SK-N-SH (cell line): Measurements from ENCODE around the gene CD81. TPM values are rescaled to one million over a fixed set of nuclear protein-coding genes. Genes with fewer than 3 reads are reported as not detected.

Experiments used
- CTCF ChIA-PET: fragments of 300-600, 350-600 bp; formaldehyde crosslinking; extraction: SDS; loops from one replicate; lab custom pipeline; 2021; lab: Yijun Ruan, JAX
- POLR2A ChIA-PET: fragments of 350-600 bp; sonication (Branson Sonifier 250); formaldehyde crosslinking; extraction: SDS; loops from one replicate; lab custom pipeline; 2020; ENCODE audit warnings: antibody characterized with exemption, inconsistent platforms; lab: Yijun Ruan, JAX
- DNase-seq: peaks from one replicate; pipeline ENCODE4 v3.0.0; 2012
- H2AFZ ChIP-seq: fragments of 200-600 bp; sonication (generic); 2 replicates; pipeline ENCODE4 v1.8.1; 2016; ENCODE audit warnings: antibody characterized with exemption, mild to moderate bottlenecking, low read depth
- H3F3A ChIP-seq: fragments of 200-600 bp; sonication (generic); replicated peaks from 2 replicates; pipeline ENCODE3; 2016; ENCODE audit warnings: antibody characterized with exemption, mild to moderate bottlenecking; ENCODE audit not compliant: insufficient read depth
- H3K27ac ChIP-seq, 2 experiments: fragments of 200-500 bp in 1 of 2; fragments of 200-600 bp in 1 of 2; sonication (Bioruptor generic) in 1 of 2; sonication (generic), shearing (Covaris generic) in 1 of 2; 2 replicates each; pipeline versions ENCODE4 v1.5.1 to v1.6.1; 2014 to 2016; ENCODE audit warnings: low read depth in 2 of 2, inconsistent platforms in 1 of 2, low read length in 1 of 2, mild to moderate bottlenecking in 1 of 2, mixed read lengths in 1 of 2
- H3K27me3 ChIP-seq: fragments of 200-600 bp; sonication (generic), shearing (Covaris generic); 2 replicates; pipeline ENCODE4 v1.6.1; 2016; ENCODE audit warnings: mixed run types; ENCODE audit not compliant: insufficient read depth
- H3K36me3 ChIP-seq, 2 experiments: fragments of 200-500 bp in 1 of 2; fragments of 200-600 bp in 1 of 2; sonication (Bioruptor generic) in 1 of 2; sonication (generic) in 1 of 2; replicated peaks in 1 of 2; 2 replicates each; pipeline versions ENCODE3 to v1.5.1; 2014 to 2016; ENCODE audit warnings: low read length in 1 of 2, mild to moderate bottlenecking in 1 of 2; ENCODE audit not compliant: insufficient read depth in 2 of 2, control insufficient read depth in 1 of 2
- H3K4me1 ChIP-seq, 2 experiments: fragments of 200-500 bp in 1 of 2; fragments of 200-600 bp in 1 of 2; sonication (Bioruptor generic) in 1 of 2; sonication (generic), shearing (Covaris generic) in 1 of 2; 2 replicates each; pipeline versions ENCODE4 v1.5.1 to v1.6.1; 2014 to 2016; ENCODE audit warnings: low read depth in 1 of 2, low read length in 1 of 2, mixed run types in 1 of 2; ENCODE audit not compliant: insufficient read depth in 2 of 2, control insufficient read depth in 1 of 2
- H3K4me2 ChIP-seq: fragments of 200-600 bp; sonication (generic), shearing (Covaris generic); 2 replicates; pipeline ENCODE4 v1.6.1; 2017; ENCODE audit warnings: mixed run types
- H3K4me3 ChIP-seq, 2 experiments: fragments of 200-500 bp in 1 of 2; fragments of 200-600 bp in 1 of 2; sonication (Bioruptor generic) in 1 of 2; sonication (generic), shearing (Covaris generic) in 1 of 2; 2 replicates each; pipeline versions ENCODE4 v1.5.1 to v1.8.1; 2014 to 2016; ENCODE audit warnings: low read depth in 2 of 2, inconsistent platforms in 1 of 2, low read length in 1 of 2, mild to moderate bottlenecking in 1 of 2, mixed read lengths in 1 of 2, moderate library complexity in 1 of 2
- H3K79me2 ChIP-seq: fragments of 200-600 bp; sonication (generic); 2 replicates; pipeline ENCODE4 v1.8.1; 2017; ENCODE audit warnings: mild to moderate bottlenecking; ENCODE audit not compliant: insufficient read depth
- H3K9ac ChIP-seq: fragments of 200-600 bp; sonication (generic); 2 replicates; pipeline ENCODE4 v1.6.1; 2017; ENCODE audit warnings: mixed run types
- H3K9me2 ChIP-seq: fragments of 200-600 bp; sonication (generic); 2 replicates; pipeline ENCODE4 v1.6.1; 2017; ENCODE audit warnings: mixed run types
- H3K9me3 ChIP-seq: fragments of 200-600 bp; sonication (generic); 2 replicates; pipeline ENCODE4 v1.6.1; 2017; ENCODE audit warnings: mixed run types, mild to moderate bottlenecking, moderate library complexity
- H4K20me1 ChIP-seq: fragments of 200-600 bp; sonication (generic); 2 replicates; pipeline ENCODE4 v1.6.1; 2017; ENCODE audit warnings: mild to moderate bottlenecking, mixed run types; ENCODE audit not compliant: insufficient read depth
- ELF1 ChIP-seq: IDR thresholded peaks from 2 replicates; pipeline ENCODE4 v1.4.0; 2012
- GABPA ChIP-seq: IDR thresholded peaks from 2 replicates; pipeline ENCODE4 v1.4.0; 2012; ENCODE audit warnings: low read depth, mild to moderate bottlenecking
- GATA2 ChIP-seq: sonication (generic); formaldehyde crosslinking; IDR thresholded peaks from 2 replicates; pipeline ENCODE4 v1.5.0; 2020; ENCODE audit warnings: mild to moderate bottlenecking, missing genetic modification reagents
- JUND ChIP-seq: IDR thresholded peaks from 2 replicates; pipeline ENCODE4 v1.4.0; 2012
- MEF2A ChIP-seq: IDR thresholded peaks from 2 replicates; pipeline ENCODE4 v1.4.0; 2012; ENCODE audit warnings: low read depth, borderline replicate concordance
- MXI1 ChIP-seq: IDR thresholded peaks from 2 replicates; pipeline ENCODE4 v1.6.1; 2012; ENCODE audit warnings: mild to moderate bottlenecking, low read depth, low read length, improper control_type of control experiment
- NFIC ChIP-seq: IDR thresholded peaks from 2 replicates; pipeline ENCODE4 v1.4.0; 2012; ENCODE audit warnings: borderline replicate concordance
- NRF1 ChIP-seq: IDR thresholded peaks from 2 replicates; pipeline ENCODE4 v1.6.1; 2012; ENCODE audit warnings: low read depth, mild to moderate bottlenecking, low read length
- RAD21 ChIP-seq: IDR thresholded peaks from 2 replicates; pipeline ENCODE4 v1.6.1; 2012; ENCODE audit warnings: mild to moderate bottlenecking, low read length
- RFX5 ChIP-seq: IDR thresholded peaks from 2 replicates; pipeline ENCODE4 v1.6.1; 2012; ENCODE audit warnings: mild to moderate bottlenecking, improper control_type of control experiment, low read length
- RXRA ChIP-seq: IDR thresholded peaks from 2 replicates; pipeline ENCODE4 v1.4.0; 2012; ENCODE audit warnings: low read depth, mild to moderate bottlenecking, borderline replicate concordance
- SIN3A ChIP-seq: IDR thresholded peaks from 2 replicates; pipeline ENCODE4 v1.6.1; 2012; ENCODE audit warnings: low read depth, mild to moderate bottlenecking, low read length, moderate library complexity, borderline replicate concordance
- SMC3 ChIP-seq: IDR thresholded peaks from 2 replicates; pipeline ENCODE4 v1.6.1; 2012; ENCODE audit warnings: low read depth, low read length, improper control_type of control experiment
- TAF1 ChIP-seq: IDR thresholded peaks from 2 replicates; pipeline ENCODE4 v1.6.1; 2012; ENCODE audit warnings: low read depth, mild to moderate bottlenecking, low read length, moderate library complexity, borderline replicate concordance
- TEAD4 ChIP-seq: IDR thresholded peaks from 2 replicates; pipeline ENCODE4 v1.4.0; 2012; ENCODE audit warnings: mild to moderate bottlenecking, borderline replicate concordance; ENCODE audit not compliant: insufficient read depth
- YY1 ChIP-seq: IDR thresholded peaks from 2 replicates; pipeline ENCODE4 v1.4.0; 2012; ENCODE audit warnings: low read depth, mild to moderate bottlenecking
- WGBS: methylation state at CpG from one replicate; pipeline ENCODE4 v1.1.6; 2017; ENCODE audit warnings: low lambda C conversion rate; 5-methylcytosine and 5-hydroxymethylcytosine counted together
- polyA plus RNA-seq, 3 experiments: library from polyadenylated mRNA; depleted of rRNA; stranded (reverse); fragments of >200 nt; gene quantifications; 2 replicates each; pipeline ENCODE4 v1.2.3, GENCODE V29; 2012
- TF ChIP-seq, protein P1 (sequence below): fragments of 150-350 bp; IDR thresholded peaks from 2 replicates; pipeline ENCODE4 v1.6.1; 2017; ENCODE audit warnings: antibody characterized with exemption, low read length, low read depth, borderline replicate concordance
- TF ChIP-seq, protein P2 (sequence below): IDR thresholded peaks from 2 replicates; pipeline ENCODE4 v1.4.0; 2012; ENCODE audit warnings: low read depth, borderline replicate concordance
- TF ChIP-seq, protein P3 (sequence below): IDR thresholded peaks from 2 replicates; pipeline ENCODE4 v1.4.0; 2012; ENCODE audit warnings: low read depth
- TF ChIP-seq, protein P4 (sequence below): fragments of 200-600 bp; sonication (generic); IDR thresholded peaks from 2 replicates; pipeline ENCODE4 v1.6.1; 2017; ENCODE audit warnings: antibody characterized with exemption, mild to moderate bottlenecking, moderate library complexity
- TF ChIP-seq, protein P5 (sequence below): IDR thresholded peaks from 2 replicates; pipeline ENCODE4 v1.4.0; 2012; ENCODE audit warnings: low read depth, borderline replicate concordance

CD81 gene
- polyA plus RNA-seq, 1 of the 3 experiments (the other 2 are of a cell fraction), result 517 TPM

DNA sequence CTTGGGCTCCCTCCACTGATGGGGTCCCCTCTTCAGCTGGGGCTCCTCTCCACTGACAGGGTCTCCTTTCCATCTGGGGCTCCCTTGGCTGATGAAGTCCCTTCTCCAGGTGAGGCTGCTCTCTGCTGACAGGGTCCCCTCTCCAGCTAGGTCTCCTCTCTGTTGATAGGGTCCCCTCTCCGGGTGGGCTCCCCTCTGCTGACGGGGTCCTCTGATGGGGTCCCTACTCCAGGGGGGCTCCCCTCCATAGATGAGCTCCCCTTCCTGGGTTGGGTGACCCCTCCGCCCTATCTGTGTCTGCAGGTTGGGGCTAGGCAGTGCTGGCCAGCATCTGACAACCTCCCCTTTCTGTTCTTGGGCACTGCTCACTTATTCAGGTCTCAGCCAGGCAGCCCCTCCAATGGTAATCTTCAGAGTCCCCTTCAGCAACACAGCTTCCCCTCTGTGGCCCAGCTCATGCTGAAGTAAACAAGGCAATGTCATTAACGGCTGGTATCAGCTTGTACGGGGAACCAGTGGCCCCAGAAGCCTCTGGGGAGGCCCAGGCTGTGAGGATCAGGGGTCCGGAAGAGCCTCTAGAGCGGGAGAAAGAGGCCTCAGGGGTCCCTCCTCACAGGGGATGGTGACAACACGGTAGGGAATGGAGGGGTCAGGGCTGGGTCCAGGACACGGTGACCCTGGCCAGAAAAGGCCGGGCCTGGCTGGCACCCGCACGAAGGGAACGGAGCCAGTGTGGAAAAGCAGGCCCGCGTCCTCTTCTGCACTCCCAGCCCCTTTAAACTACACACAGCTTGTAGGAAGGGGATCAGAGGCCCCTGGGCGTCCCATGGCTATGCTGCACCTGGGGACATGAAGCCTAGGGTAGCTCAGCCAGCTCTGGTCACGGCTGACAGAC is 9.6 kb upstream of the CD81 start:
- WGBS, result 75% methylated on average over 10 of the region's 17 CpGs
- no peaks in the 10 kb centered on the region for H3K27me3 ChIP-seq
- no peaks in the 10 kb centered on the region for H4K20me1 ChIP-seq
- ChIA-PET POLR2A (interaction anchor here (1.1 to 1.4 kb wide), 2 partner anchors 9 to 10 kb away, joined by 3 to 6 read pairs; partner anchors contain the start of gene CD81), CTCF (interaction anchor here (0.8 to 1.4 kb wide), 4 partner anchors 11 to 63 kb away, joined by 3 to 5 read pairs (median 3); no protein-coding TSS in a partner anchor)
- no peaks in the 10 kb centered on the region for H3K9me2 ChIP-seq
- H3K4me1 ChIP-seq, result peaks cover 0 to 6% of the 10 kb centered on the region in 2 experiments; a peak in 1 of 4 replicates
- H3K27ac ChIP-seq, result no peak overlapping the region
- no peak for DNase-seq
- H3K9ac ChIP-seq, result no peak overlapping the region
- H3K36me3 ChIP-seq, result no peaks in the 10 kb centered on the region
- no peak overlapping the region for H3K4me3 ChIP-seq
- no peak for TF ChIP-seq SIN3A
- no peak for TF ChIP-seq RXRA
- TF ChIP-seq GATA2 (CRISPR knock-in tag), result no peak
- TF ChIP-seq, protein P1, sequence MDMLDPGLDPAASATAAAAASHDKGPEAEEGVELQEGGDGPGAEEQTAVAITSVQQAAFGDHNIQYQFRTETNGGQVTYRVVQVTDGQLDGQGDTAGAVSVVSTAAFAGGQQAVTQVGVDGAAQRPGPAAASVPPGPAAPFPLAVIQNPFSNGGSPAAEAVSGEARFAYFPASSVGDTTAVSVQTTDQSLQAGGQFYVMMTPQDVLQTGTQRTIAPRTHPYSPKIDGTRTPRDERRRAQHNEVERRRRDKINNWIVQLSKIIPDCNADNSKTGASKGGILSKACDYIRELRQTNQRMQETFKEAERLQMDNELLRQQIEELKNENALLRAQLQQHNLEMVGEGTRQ, result no peak
- TF ChIP-seq RFX5, result no peak
- TF ChIP-seq MEF2A, result no peak
- no peak for TF ChIP-seq SMC3
- TF ChIP-seq YY1, result no peak
- TF ChIP-seq NFIC, result no peak
- TF ChIP-seq, protein P2, sequence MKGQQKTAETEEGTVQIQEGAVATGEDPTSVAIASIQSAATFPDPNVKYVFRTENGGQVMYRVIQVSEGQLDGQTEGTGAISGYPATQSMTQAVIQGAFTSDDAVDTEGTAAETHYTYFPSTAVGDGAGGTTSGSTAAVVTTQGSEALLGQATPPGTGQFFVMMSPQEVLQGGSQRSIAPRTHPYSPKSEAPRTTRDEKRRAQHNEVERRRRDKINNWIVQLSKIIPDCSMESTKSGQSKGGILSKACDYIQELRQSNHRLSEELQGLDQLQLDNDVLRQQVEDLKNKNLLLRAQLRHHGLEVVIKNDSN, result no peak
- no peak for TF ChIP-seq TAF1
- TF ChIP-seq JUND, result no peak
- no peak for TF ChIP-seq GABPA
- TF ChIP-seq TEAD4, result no peak
- no peaks in the 10 kb centered on the region for H3K9me3 ChIP-seq
- H3F3A ChIP-seq, result no peaks in the 10 kb centered on the region
- H3K4me2 ChIP-seq, result no peak overlapping the region
- H3K79me2 ChIP-seq, result no peaks in the 10 kb centered on the region
- no peak overlapping the region for H2AFZ ChIP-seq

DNA sequence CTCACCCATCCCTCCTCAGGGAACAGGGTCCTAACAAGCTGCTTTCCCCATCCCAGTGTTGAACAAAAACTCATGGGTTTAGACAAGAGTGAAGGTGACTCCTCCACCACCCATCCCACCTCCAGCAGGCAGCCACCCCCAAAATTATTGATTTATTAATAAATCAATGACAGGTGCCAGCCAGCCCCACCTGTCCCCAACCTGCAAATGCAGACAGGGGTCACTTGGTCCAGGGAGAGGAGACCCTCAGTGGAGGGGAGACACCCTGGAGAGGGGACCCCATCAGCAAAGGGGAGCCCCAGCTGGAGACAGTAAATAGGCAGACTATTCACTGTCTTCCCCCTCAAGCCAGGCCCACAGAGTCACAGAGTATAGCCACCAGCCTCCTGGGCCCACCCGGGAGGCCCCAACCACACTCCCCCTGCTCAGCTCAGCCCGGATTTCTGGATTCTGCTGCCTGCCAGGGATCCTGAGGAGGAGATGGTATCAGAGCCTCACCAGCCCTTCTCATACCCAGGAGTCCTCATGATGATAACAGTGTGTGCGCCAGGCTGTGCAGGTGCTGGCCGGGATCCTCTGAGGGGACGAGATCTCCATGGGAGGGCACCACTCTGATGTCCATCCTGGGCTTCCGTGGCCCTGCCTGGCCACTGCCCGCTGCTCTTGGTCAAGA is 8.8 kb upstream of the CD81 start:
- H3K79me2 ChIP-seq, result no peaks in the 10 kb centered on the region
- H3K27ac ChIP-seq, result no peak overlapping the region
- no peaks in the 10 kb centered on the region for H3K9me2 ChIP-seq
- no peaks in the 10 kb centered on the region for H3K9me3 ChIP-seq
- H3K4me1 ChIP-seq, result peaks cover 0 to 6% of the 10 kb centered on the region in 2 experiments; a peak in 1 of 4 replicates
- no peaks in the 10 kb centered on the region for H3K36me3 ChIP-seq
- no peak for DNase-seq
- no peak overlapping the region for H3K4me3 ChIP-seq
- H2AFZ ChIP-seq, result no peak overlapping the region
- POLR2A ChIA-PET, result no interaction called here
- H4K20me1 ChIP-seq, result no peaks in the 10 kb centered on the region
- CTCF ChIA-PET, result no interaction called here
- 72% methylated on average over 4 of the region's 7 CpGs for WGBS
- no peak overlapping the region for H3K4me2 ChIP-seq
- no peak overlapping the region for H3K9ac ChIP-seq
- no peaks in the 10 kb centered on the region for H3K27me3 ChIP-seq
- no peaks in the 10 kb centered on the region for H3F3A ChIP-seq
- TF ChIP-seq SMC3 (no peak), SIN3A (no peak), JUND (no peak), MXI1 (no peak), MEF2A (no peak), NRF1 (no peak), GABPA (no peak), RAD21 (no peak), NFIC (no peak), ELF1 (no peak)
- TF ChIP-seq, protein P3, sequence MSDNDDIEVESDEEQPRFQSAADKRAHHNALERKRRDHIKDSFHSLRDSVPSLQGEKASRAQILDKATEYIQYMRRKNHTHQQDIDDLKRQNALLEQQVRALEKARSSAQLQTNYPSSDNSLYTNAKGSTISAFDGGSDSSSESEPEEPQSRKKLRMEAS, result no peak
- TF ChIP-seq, protein P4, sequence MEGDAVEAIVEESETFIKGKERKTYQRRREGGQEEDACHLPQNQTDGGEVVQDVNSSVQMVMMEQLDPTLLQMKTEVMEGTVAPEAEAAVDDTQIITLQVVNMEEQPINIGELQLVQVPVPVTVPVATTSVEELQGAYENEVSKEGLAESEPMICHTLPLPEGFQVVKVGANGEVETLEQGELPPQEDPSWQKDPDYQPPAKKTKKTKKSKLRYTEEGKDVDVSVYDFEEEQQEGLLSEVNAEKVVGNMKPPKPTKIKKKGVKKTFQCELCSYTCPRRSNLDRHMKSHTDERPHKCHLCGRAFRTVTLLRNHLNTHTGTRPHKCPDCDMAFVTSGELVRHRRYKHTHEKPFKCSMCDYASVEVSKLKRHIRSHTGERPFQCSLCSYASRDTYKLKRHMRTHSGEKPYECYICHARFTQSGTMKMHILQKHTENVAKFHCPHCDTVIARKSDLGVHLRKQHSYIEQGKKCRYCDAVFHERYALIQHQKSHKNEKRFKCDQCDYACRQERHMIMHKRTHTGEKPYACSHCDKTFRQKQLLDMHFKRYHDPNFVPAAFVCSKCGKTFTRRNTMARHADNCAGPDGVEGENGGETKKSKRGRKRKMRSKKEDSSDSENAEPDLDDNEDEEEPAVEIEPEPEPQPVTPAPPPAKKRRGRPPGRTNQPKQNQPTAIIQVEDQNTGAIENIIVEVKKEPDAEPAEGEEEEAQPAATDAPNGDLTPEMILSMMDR, result no peak
- TF ChIP-seq, protein P5, sequence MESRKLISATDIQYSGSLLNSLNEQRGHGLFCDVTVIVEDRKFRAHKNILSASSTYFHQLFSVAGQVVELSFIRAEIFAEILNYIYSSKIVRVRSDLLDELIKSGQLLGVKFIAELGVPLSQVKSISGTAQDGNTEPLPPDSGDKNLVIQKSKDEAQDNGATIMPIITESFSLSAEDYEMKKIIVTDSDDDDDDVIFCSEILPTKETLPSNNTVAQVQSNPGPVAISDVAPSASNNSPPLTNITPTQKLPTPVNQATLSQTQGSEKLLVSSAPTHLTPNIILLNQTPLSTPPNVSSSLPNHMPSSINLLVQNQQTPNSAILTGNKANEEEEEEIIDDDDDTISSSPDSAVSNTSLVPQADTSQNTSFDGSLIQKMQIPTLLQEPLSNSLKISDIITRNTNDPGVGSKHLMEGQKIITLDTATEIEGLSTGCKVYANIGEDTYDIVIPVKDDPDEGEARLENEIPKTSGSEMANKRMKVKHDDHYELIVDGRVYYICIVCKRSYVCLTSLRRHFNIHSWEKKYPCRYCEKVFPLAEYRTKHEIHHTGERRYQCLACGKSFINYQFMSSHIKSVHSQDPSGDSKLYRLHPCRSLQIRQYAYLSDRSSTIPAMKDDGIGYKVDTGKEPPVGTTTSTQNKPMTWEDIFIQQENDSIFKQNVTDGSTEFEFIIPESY, result no peak
